SK-N-SH (cell line): Measurements from ENCODE around the gene CSTA.

Experiments used
- CTCF ChIP-seq: fragments of 200-600 bp; sonication (generic); IDR thresholded peaks from 2 replicates; pipeline ENCODE4 v1.6.1; 2017; ENCODE audit warnings: antibody characterized with exemption, mild to moderate bottlenecking, moderate library complexity
- EZH2phosphoT487 ChIP-seq: fragments of 200-600 bp; sonication (generic); IDR thresholded peaks from 2 replicates; pipeline ENCODE4 v1.6.1; 2017; ENCODE audit warnings: low read depth, mixed run types, mild to moderate bottlenecking, antibody characterized with exemption, moderate library complexity, borderline replicate concordance
- MAX ChIP-seq: IDR thresholded peaks from 2 replicates; pipeline ENCODE4 v1.4.0; 2012; ENCODE audit warnings: low read depth
- NRF1 ChIP-seq: IDR thresholded peaks from 2 replicates; pipeline ENCODE4 v1.6.1; 2012; ENCODE audit warnings: low read depth, mild to moderate bottlenecking, low read length
- POLR2AphosphoS5 ChIP-seq: IDR thresholded peaks from 2 replicates; pipeline ENCODE4 v1.6.1; 2012; ENCODE audit warnings: low read depth, low read length
- RAD21 ChIP-seq: IDR thresholded peaks from 2 replicates; pipeline ENCODE4 v1.6.1; 2012; ENCODE audit warnings: mild to moderate bottlenecking, low read length
- SIN3A ChIP-seq: IDR thresholded peaks from 2 replicates; pipeline ENCODE4 v1.6.1; 2012; ENCODE audit warnings: low read depth, mild to moderate bottlenecking, low read length, moderate library complexity, borderline replicate concordance
- SMC3 ChIP-seq: IDR thresholded peaks from 2 replicates; pipeline ENCODE4 v1.6.1; 2012; ENCODE audit warnings: low read depth, low read length, improper control_type of control experiment
- USF2 ChIP-seq: fragments of 150-350 bp; IDR thresholded peaks from 2 replicates; pipeline ENCODE4 v1.6.1; 2017; ENCODE audit warnings: antibody characterized with exemption, low read length, low read depth, borderline replicate concordance
- ZBTB33 ChIP-seq: IDR thresholded peaks from 2 replicates; pipeline ENCODE4 v1.4.0; 2012; ENCODE audit warnings: low read depth, borderline replicate concordance

GRCh38 chr3:122383771-122384697, 59.0 kb downstream of the CSTA start, which contains the start of gene FAM162A:
- peak; percentile 19; the same call in 1 of the 2 replicates for TF ChIP-seq RAD21
- no peak for TF ChIP-seq EZH2phosphoT487
- no peak for TF ChIP-seq ZBTB33
- no peak for TF ChIP-seq USF2
- TF ChIP-seq NRF1, result peak; percentile 70
- TF ChIP-seq SIN3A, result peak; percentile 53; the same call in 1 of the 2 replicates
- peak; percentile 62 for TF ChIP-seq CTCF
- no peak; the same call in 1 of the 2 replicates for TF ChIP-seq SMC3
- TF ChIP-seq POLR2AphosphoS5, result peak; percentile 89
- peak; percentile 83; the same call in 1 of the 2 replicates for TF ChIP-seq MAX
